ENCODE results near the gene TMEM270.
A peak's percentile ranks its signal among the peaks of the same experiment; 100 is the strongest.
"Not testable (repeated sequence)": the region's sequence is repeated elsewhere in the genome, so short reads cannot be mapped to it uniquely, and the experiment has no call there.

The TMEM270 gene

GRCh38 chr7:73842067-73842976, 18.6 kb upstream of the TMEM270 start, which contains the start of gene METTL27:
TSS of gene METTL27 (minus strand) at chr7:73842516. CDS start at chr7:73842140, 376 bp downstream.
- Histone ChIP-seq H3K4me1 (ENCODE audit: control insufficient read depth, insufficient read depth, low read depth, low read length) (peaks cover 16% of the 10 kb centered on the region), H2BK12ac (ENCODE audit: low read length in 2 of 2) (peak within 1 kb of the TSS in 1 of 2 experiments; percentile 73), H3K4me2 (ENCODE audit: low read length, poor library complexity, severe bottlenecking) (peak within 1 kb of the TSS; percentile 69), H2BK120ac (ENCODE audit: low read depth, low read length) (no peak within 1 kb of the TSS), H3K9ac (ENCODE audit: low read length) (peak within 1 kb of the TSS; percentile 92), H3K23ac (ENCODE audit: low read length in 2 of 2) (no peak within 1 kb of the TSS), H4K91ac (ENCODE audit: low read length) (peak within 1 kb of the TSS; percentile 70), H3K14ac (ENCODE audit: low read length in 2 of 2) (no peak within 1 kb of the TSS), H3K18ac (ENCODE audit: low read depth in 1 of 2, low read length in 2 of 2) (peak within 1 kb of the TSS; percentile 44 to 58), H4K8ac (ENCODE audit: low read length) (peak within 1 kb of the TSS; percentile 98), H3K79me1 (replicated peaks; ENCODE audit: low read length, poor library complexity, severe bottlenecking) (peaks cover 8% of the 10 kb centered on the region), H2BK5ac (ENCODE audit: low read depth, low read length, poor library complexity, severe bottlenecking) (peak within 1 kb of the TSS; percentile 40), H3K27ac (ENCODE audit: low read length, poor library complexity, severe bottlenecking) (no peak within 1 kb of the TSS), H3K4ac (ENCODE audit: low read depth in 1 of 2, low read length in 2 of 2) (peak within 1 kb of the TSS in 1 of 2 experiments; percentile 51), H3K27me3 (ENCODE audit: control insufficient read depth in 1 of 2, insufficient read depth in 1 of 2, low read length in 2 of 2) (no peaks in the 10 kb centered on the region), H2AK5ac (ENCODE audit: low read length, severe bottlenecking) (peak within 1 kb of the TSS; percentile 85), H3K4me3 (ENCODE audit: insufficient read depth in 1 of 2, low read depth in 1 of 2, low read length in 2 of 2) (peak within 1 kb of the TSS; percentile 67 to 82), H3K36me3 (ENCODE audit: control insufficient read depth in 1 of 2, insufficient read depth in 2 of 2, low read depth in 1 of 2, low read length in 2 of 2) (peaks cover 0 to 11% of the 10 kb centered on the region in 2 experiments), H2AFZ (ENCODE audit: low read depth, low read length) (peak within 1 kb of the TSS; percentile 87), H3K9me3 (ENCODE audit: control insufficient read depth, low read length) (no peaks in the 10 kb centered on the region), H2BK15ac (ENCODE audit: low read depth, poor library complexity, severe bottlenecking) (peak within 1 kb of the TSS; percentile 26)
- peak; percentile 94 for DNase-seq
- 17% methylated on average over 25 of the region's 45 CpGs for WGBS

- Histone ChIP-seq H2BK120ac (ENCODE audit: low read depth, low read length) (no peak overlapping the region), H3K27ac (ENCODE audit: low read length, poor library complexity, severe bottlenecking) (no peak overlapping the region), H3K14ac (ENCODE audit: low read length in 2 of 2) (no peak overlapping the region), H3K36me3 (ENCODE audit: control insufficient read depth in 1 of 2, insufficient read depth in 2 of 2, low read depth in 1 of 2, low read length in 2 of 2) (peaks cover 0 to 11% of the 10 kb centered on the region in 2 experiments), H2BK15ac (ENCODE audit: low read depth, poor library complexity, severe bottlenecking) (no peak overlapping the region), H3K4me1 (ENCODE audit: control insufficient read depth, insufficient read depth, low read depth, low read length) (peaks cover 20% of the 10 kb centered on the region), H2AK5ac (ENCODE audit: low read length, severe bottlenecking) (no peak overlapping the region), H3K9ac (ENCODE audit: low read length) (peak overlapping the region; percentile 68), H3K27me3 (ENCODE audit: control insufficient read depth in 1 of 2, insufficient read depth in 1 of 2, low read length in 2 of 2) (no peaks in the 10 kb centered on the region), H3K79me1 (replicated peaks; ENCODE audit: low read length, poor library complexity, severe bottlenecking) (peaks cover 8% of the 10 kb centered on the region), H2BK12ac (ENCODE audit: low read length in 2 of 2) (no peak overlapping the region), H2AFZ (ENCODE audit: low read depth, low read length) (no peak overlapping the region), H3K4me3 (ENCODE audit: insufficient read depth in 1 of 2, low read depth in 1 of 2, low read length in 2 of 2) (no peak overlapping the region), H3K4me2 (ENCODE audit: low read length, poor library complexity, severe bottlenecking) (no peak overlapping the region), H3K23ac (ENCODE audit: low read length in 2 of 2) (no peak overlapping the region), H3K18ac (ENCODE audit: low read depth in 1 of 2, low read length in 2 of 2) (no peak overlapping the region), H3K9me3 (ENCODE audit: control insufficient read depth, low read length) (no peaks in the 10 kb centered on the region), H2BK5ac (ENCODE audit: low read depth, low read length, poor library complexity, severe bottlenecking) (no peak overlapping the region), H3K4ac (ENCODE audit: low read depth in 1 of 2, low read length in 2 of 2) (no peak overlapping the region), H4K91ac (ENCODE audit: low read length) (no peak overlapping the region), H4K8ac (ENCODE audit: low read length) (no peak overlapping the region)
- no peak for DNase-seq
- 53% methylated on average over 9 of the region's 9 CpGs for WGBS
Measured at GRCh38 chr7:73844131-73844547, 16.8 kb upstream of the TMEM270 start.

GRCh38 chr7:73844848-73845460, 16.0 kb upstream of the TMEM270 start:
- Histone ChIP-seq H2AFZ (ENCODE audit: low read depth, low read length) (no peak overlapping the region), H2AK5ac (ENCODE audit: low read length, severe bottlenecking) (no peak overlapping the region), H2BK12ac (ENCODE audit: low read length in 2 of 2) (no peak overlapping the region), H3K9me3 (ENCODE audit: control insufficient read depth, low read length) (no peaks in the 10 kb centered on the region), H2BK15ac (ENCODE audit: low read depth, poor library complexity, severe bottlenecking) (no peak overlapping the region), H3K4me2 (ENCODE audit: low read length, poor library complexity, severe bottlenecking) (no peak overlapping the region), H4K91ac (ENCODE audit: low read length) (no peak overlapping the region), H3K14ac (ENCODE audit: low read length in 2 of 2) (no peak overlapping the region), H2BK5ac (ENCODE audit: low read depth, low read length, poor library complexity, severe bottlenecking) (no peak overlapping the region), H3K4me1 (ENCODE audit: control insufficient read depth, insufficient read depth, low read depth, low read length) (peaks cover 24% of the 10 kb centered on the region), H3K18ac (ENCODE audit: low read depth in 1 of 2, low read length in 2 of 2) (no peak overlapping the region), H3K9ac (ENCODE audit: low read length) (peak overlapping the region; percentile 68), H3K36me3 (ENCODE audit: control insufficient read depth in 1 of 2, insufficient read depth in 2 of 2, low read depth in 1 of 2, low read length in 2 of 2) (peaks cover 0 to 7% of the 10 kb centered on the region in 2 experiments), H3K27me3 (ENCODE audit: control insufficient read depth in 1 of 2, insufficient read depth in 1 of 2, low read length in 2 of 2) (no peaks in the 10 kb centered on the region), H3K4ac (ENCODE audit: low read depth in 1 of 2, low read length in 2 of 2) (no peak overlapping the region), H2BK120ac (ENCODE audit: low read depth, low read length) (no peak overlapping the region), H4K8ac (ENCODE audit: low read length) (no peak overlapping the region), H3K23ac (ENCODE audit: low read length in 2 of 2) (no peak overlapping the region), H3K4me3 (ENCODE audit: insufficient read depth in 1 of 2, low read depth in 1 of 2, low read length in 2 of 2) (no peak overlapping the region), H3K27ac (ENCODE audit: low read length, poor library complexity, severe bottlenecking) (no peak overlapping the region), H3K79me1 (replicated peaks; ENCODE audit: low read length, poor library complexity, severe bottlenecking) (peaks cover 8% of the 10 kb centered on the region)
- 92% methylated on average over 11 of the region's 13 CpGs for whole genome bisulfite sequencing
- no peak for DNase-seq

DNA sequence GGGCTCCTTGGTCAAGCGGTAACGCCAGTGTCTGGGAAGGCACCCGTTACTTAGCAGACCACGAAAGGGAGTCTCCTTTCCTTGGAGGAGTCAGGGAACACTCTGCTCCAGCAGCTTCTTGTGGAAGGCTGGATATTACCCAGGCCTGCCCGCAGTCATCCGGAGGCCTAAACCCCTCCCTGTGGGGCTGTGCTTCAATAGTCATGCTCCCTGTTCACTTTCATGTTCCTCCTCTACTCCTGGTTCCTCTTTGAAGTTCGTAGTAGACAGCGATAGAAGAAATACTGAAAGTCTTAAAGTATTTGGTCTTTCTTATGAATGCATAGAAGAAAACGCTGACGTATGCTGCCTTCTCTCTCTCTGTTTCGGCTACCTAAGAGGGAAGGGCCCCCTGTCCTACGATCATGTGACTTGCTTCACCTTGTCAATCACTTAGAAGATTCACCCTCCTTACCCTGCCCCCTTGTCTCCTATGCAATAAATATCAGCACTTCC, 15.2 kb upstream of the TMEM270 start:
- Histone ChIP-seq H3K4me1 (ENCODE audit: control insufficient read depth, insufficient read depth, low read depth, low read length) (peaks cover 28% of the 10 kb centered on the region), H3K9ac (ENCODE audit: low read length) (peak overlapping the region; percentile 68)
- not testable (repeated sequence) for DNase-seq; H3K79me1 ChIP-seq (replicated peaks; ENCODE audit: low read length, poor library complexity, severe bottlenecking); H2BK12ac ChIP-seq (ENCODE audit: low read length in 2 of 2); H3K23ac ChIP-seq (ENCODE audit: low read length in 2 of 2); H3K27ac ChIP-seq (ENCODE audit: low read length, poor library complexity, severe bottlenecking); H2BK5ac ChIP-seq (ENCODE audit: low read depth, low read length, poor library complexity, severe bottlenecking); H3K14ac ChIP-seq (ENCODE audit: low read length in 2 of 2); H3K9me3 ChIP-seq (ENCODE audit: control insufficient read depth, low read length); H4K8ac ChIP-seq (ENCODE audit: low read length); H3K4me2 ChIP-seq (ENCODE audit: low read length, poor library complexity, severe bottlenecking); H3K4ac ChIP-seq (ENCODE audit: low read depth in 1 of 2, low read length in 2 of 2); H3K27me3 ChIP-seq (ENCODE audit: control insufficient read depth in 1 of 2, insufficient read depth in 1 of 2, low read length in 2 of 2); H3K18ac ChIP-seq (ENCODE audit: low read depth in 1 of 2, low read length in 2 of 2); H2BK15ac ChIP-seq (ENCODE audit: low read depth, poor library complexity, severe bottlenecking); H2AK5ac ChIP-seq (ENCODE audit: low read length, severe bottlenecking); H2AFZ ChIP-seq (ENCODE audit: low read depth, low read length); H4K91ac ChIP-seq (ENCODE audit: low read length); H3K36me3 ChIP-seq (ENCODE audit: control insufficient read depth in 1 of 2, insufficient read depth in 2 of 2, low read depth in 1 of 2, low read length in 2 of 2); H3K4me3 ChIP-seq (ENCODE audit: insufficient read depth in 1 of 2, low read depth in 1 of 2, low read length in 2 of 2); H2BK120ac ChIP-seq (ENCODE audit: low read depth, low read length)
- WGBS = 88% methylated on average over 12 of the region's 12 CpGs

Measured in mesenchymal stem cell (in vitro differentiated cells and primary cell).